H1 (cell line): ENCODE data around the gene VASP. TPM values are rescaled to one million over a fixed set of nuclear protein-coding genes. Genes with fewer than 3 reads are reported as not detected.

ENCODE experiments used
- CTCF ChIA-PET: fragments of 300-600 bp; sonication (Branson Sonifier 250); formaldehyde crosslinking; loops from one replicate; lab custom pipeline; 2021; ENCODE audit not compliant: partially characterized antibody; lab: Charles Lee
- POLR2A ChIA-PET: fragments of 300-600 bp; sonication (Branson Sonifier 250); formaldehyde crosslinking; loops from one replicate; lab custom pipeline; 2021; ENCODE audit warnings: inconsistent platforms; ENCODE audit not compliant: partially characterized antibody; lab: Charles Lee
- DNase-seq, 2 experiments: peaks; one replicate each; pipeline versions ENCODE4 v3.0.0 to v3.0.0-alpha.2; 2010 to 2022; ENCODE audit warnings: low spot score in 2 of 2, low read depth in 1 of 2, mixed read lengths in 1 of 2
- FAIRE-seq: peaks from 2 replicates; lab custom pipeline; 2011; peaks lifted over from hg19 to GRCh38; lab: Jason Lieb, UNC
- H2AFZ ChIP-seq: 2 replicates; pipeline ENCODE4 v1.8.1; 2012; ENCODE audit warnings: low read length, inconsistent platforms
- H2AK5ac ChIP-seq: 2 replicates; pipeline ENCODE4 v1.6.1; 2013; ENCODE audit warnings: low read depth, low read length
- H2BK120ac ChIP-seq: replicated peaks from 2 replicates; pipeline ENCODE3; 2013; ENCODE audit warnings: low read depth, low read length, inconsistent platforms
- H2BK12ac ChIP-seq: 2 replicates; pipeline ENCODE4 v1.6.1; 2013; ENCODE audit warnings: low read depth, low read length
- H2BK15ac ChIP-seq: 2 replicates; pipeline ENCODE4 v1.6.1; 2013; ENCODE audit warnings: low read length
- H2BK20ac ChIP-seq: 2 replicates; pipeline ENCODE4 v1.6.1; 2013; ENCODE audit warnings: low read length
- H2BK5ac ChIP-seq: 2 replicates; pipeline ENCODE4 v1.6.1; 2013; ENCODE audit warnings: low read depth, low read length
- H3K14ac ChIP-seq: 2 replicates; pipeline ENCODE4 v1.6.1; 2013; ENCODE audit warnings: inconsistent platforms; ENCODE audit not compliant: insufficient read length
- H3K18ac ChIP-seq: 2 replicates; pipeline ENCODE4 v1.6.1; 2013; ENCODE audit warnings: low read length; ENCODE audit errors: extremely low read depth
- H3K23ac ChIP-seq: 2 replicates; pipeline ENCODE4 v1.6.1; 2013; ENCODE audit warnings: inconsistent platforms; ENCODE audit not compliant: insufficient read length
- H3K23me2 ChIP-seq: 2 replicates; pipeline ENCODE4 v1.6.1; 2013; ENCODE audit warnings: low read depth, low read length
- H3K27ac ChIP-seq: 2 replicates; pipeline ENCODE4 v1.6.1; 2011; ENCODE audit warnings: low read depth, low read length, inconsistent platforms
- H3K27me3 ChIP-seq, 4 experiments: replicated peaks in 1 of 4; 1 replicate in 1 of 4; 2 replicates in 3 of 4; pipeline versions ENCODE4 v1.6.1 to v1.8.1; 2011 to 2013; ENCODE audit warnings: low read length in 3 of 4, mild to moderate bottlenecking in 3 of 4, inconsistent platforms in 2 of 4, mixed read lengths in 2 of 4, moderate library complexity in 1 of 4; ENCODE audit not compliant: control insufficient read depth in 3 of 4, insufficient read depth in 3 of 4; ENCODE audit errors: extremely low read depth in 1 of 4
- H3K36me3 ChIP-seq, 4 experiments: 2 replicates each; pipeline versions ENCODE4 v1.6.1 to v1.8.1; 2011 to 2013; ENCODE audit warnings: mild to moderate bottlenecking in 4 of 4, low read length in 3 of 4, moderate library complexity in 2 of 4, control low read depth in 1 of 4, inconsistent platforms in 1 of 4; ENCODE audit not compliant: insufficient read depth in 4 of 4, control insufficient read depth in 2 of 4
- H3K4ac ChIP-seq: replicated peaks from 2 replicates; pipeline ENCODE3; 2013; ENCODE audit warnings: low read length, low read depth, mixed read lengths, inconsistent platforms; ENCODE audit not compliant: insufficient read length
- H3K4me1 ChIP-seq, 4 experiments: replicated peaks in 1 of 4; 1 replicate in 1 of 4; 2 replicates in 3 of 4; pipeline versions ENCODE4 v1.6.1 to v1.8.1; 2011 to 2013; ENCODE audit warnings: low read length in 3 of 4, inconsistent platforms in 2 of 4, mixed read lengths in 1 of 4; ENCODE audit not compliant: insufficient read depth in 4 of 4, control insufficient read depth in 3 of 4
- H3K4me2 ChIP-seq, 2 experiments: 2 replicates each; pipeline versions ENCODE4 v1.6.1 to v1.8.1; 2011 to 2013; ENCODE audit warnings: low read depth in 2 of 2, low read length in 2 of 2, control low read depth in 1 of 2, inconsistent platforms in 1 of 2, mild to moderate bottlenecking in 1 of 2; ENCODE audit not compliant: insufficient read depth in 1 of 2
- H3K4me3 ChIP-seq, 4 experiments: fragments of 200-600, 300-600 bp in 1 of 4; sonication (generic), shearing (Covaris generic), sonication (Bioruptor Twin) in 1 of 4; 2 replicates each; pipeline versions ENCODE4 v1.5.1 to v1.8.1; 2011 to 2016; ENCODE audit warnings: low read length in 4 of 4, low read depth in 3 of 4, control low read depth in 2 of 4, inconsistent platforms in 2 of 4, mild to moderate bottlenecking in 2 of 4, mixed read lengths in 1 of 4, moderate library complexity in 1 of 4; ENCODE audit not compliant: insufficient read depth in 2 of 4; ENCODE audit errors: extremely low read depth in 1 of 4
- H3K56ac ChIP-seq: replicated peaks from 2 replicates; pipeline ENCODE3; 2013; ENCODE audit warnings: low read depth, mild to moderate bottlenecking, mixed read lengths, low read length, inconsistent platforms; ENCODE audit not compliant: insufficient read length
- H3K79me1 ChIP-seq: 2 replicates; pipeline ENCODE4 v1.6.1; 2013; ENCODE audit warnings: low read depth, low read length, control low read depth
- H3K79me2 ChIP-seq, 2 experiments: 2 replicates each; pipeline versions ENCODE4 v1.6.1 to v1.8.1; 2012 to 2013; ENCODE audit warnings: low read length in 2 of 2, mild to moderate bottlenecking in 2 of 2, inconsistent platforms in 1 of 2; ENCODE audit not compliant: insufficient read depth in 2 of 2, control insufficient read depth in 1 of 2
- H3K9ac ChIP-seq, 4 experiments: replicated peaks in 1 of 4; 1 replicate in 1 of 4; 2 replicates in 3 of 4; pipeline versions ENCODE4 v1.6.1 to v1.8.1; 2011 to 2013; ENCODE audit warnings: low read depth in 3 of 4, low read length in 3 of 4, control low read depth in 2 of 4, mild to moderate bottlenecking in 2 of 4, moderate library complexity in 2 of 4, inconsistent platforms in 1 of 4; ENCODE audit errors: extremely low read depth in 1 of 4
- H3K9me3 ChIP-seq, 2 experiments: 2 replicates each; pipeline versions ENCODE4 v1.6.1 to v1.8.1; 2012 to 2013; ENCODE audit warnings: mild to moderate bottlenecking in 2 of 2, moderate library complexity in 2 of 2, control low read depth in 1 of 2, inconsistent platforms in 1 of 2, low read depth in 1 of 2, low read length in 1 of 2, mixed read lengths in 1 of 2; ENCODE audit not compliant: insufficient read depth in 2 of 2
- H4K20me1 ChIP-seq, 2 experiments: replicated peaks in 1 of 2; 2 replicates each; pipeline versions ENCODE3 to v1.8.1; 2011 to 2013; ENCODE audit warnings: inconsistent platforms in 2 of 2, low read length in 2 of 2, mild to moderate bottlenecking in 1 of 2; ENCODE audit not compliant: insufficient read depth in 2 of 2, control insufficient read depth in 1 of 2
- H4K5ac ChIP-seq: 2 replicates; pipeline ENCODE4 v1.6.1; 2013; ENCODE audit warnings: low read length, low read depth, mixed read lengths, inconsistent platforms; ENCODE audit not compliant: insufficient read length
- H4K8ac ChIP-seq: 2 replicates; pipeline ENCODE4 v1.8.0; 2013; ENCODE audit warnings: mild to moderate bottlenecking, moderate library complexity, low read length, inconsistent platforms; ENCODE audit not compliant: insufficient read depth; ENCODE audit errors: extremely low read depth
- H4K91ac ChIP-seq: replicated peaks from 2 replicates; pipeline ENCODE3; 2013; ENCODE audit warnings: low read length, mixed read lengths, inconsistent platforms; ENCODE audit not compliant: insufficient read length
- CTBP2 ChIP-seq: IDR thresholded peaks from 2 replicates; pipeline ENCODE4 v1.7.0; 2011; ENCODE audit warnings: borderline replicate concordance, mild to moderate bottlenecking, moderate library complexity, mixed read lengths, low read length; ENCODE audit not compliant: insufficient read depth, insufficient read length
- E2F6 ChIP-seq: IDR thresholded peaks from 2 replicates; pipeline ENCODE4 v1.6.1; 2012; ENCODE audit warnings: inconsistent platforms
- EGR1 ChIP-seq: IDR thresholded peaks from 2 replicates; pipeline ENCODE4 v1.6.1; 2011; ENCODE audit warnings: low read depth, low read length, borderline replicate concordance
- FOSL1 ChIP-seq: IDR thresholded peaks from 2 replicates; pipeline ENCODE4 v1.6.1; 2011; ENCODE audit warnings: mild to moderate bottlenecking, low read depth, low read length, moderate library complexity; ENCODE audit not compliant: insufficient read depth
- GTF2F1 ChIP-seq: IDR thresholded peaks from 2 replicates; pipeline ENCODE4 v1.6.1; 2012; ENCODE audit warnings: low read depth, low read length, improper control_type of control experiment, borderline replicate concordance
- JUND ChIP-seq: IDR thresholded peaks from 2 replicates; pipeline ENCODE4 v1.6.1; 2011; ENCODE audit warnings: mild to moderate bottlenecking, improper control_type of control experiment, low read length
- MAFK ChIP-seq: IDR thresholded peaks from 2 replicates; pipeline ENCODE4 v1.6.1; 2012; ENCODE audit warnings: low read depth, mild to moderate bottlenecking, improper control_type of control experiment, low read length
- RNF2 ChIP-seq: fragments of 200-900, 300-1000 bp; sonication (generic); IDR thresholded peaks from 2 replicates; pipeline ENCODE4 v1.7.1; 2016; ENCODE audit warnings: borderline replicate concordance, low read depth, mild to moderate bottlenecking, antibody characterized with exemption, low read length; ENCODE audit not compliant: poor library complexity, severe bottlenecking; ENCODE audit errors: missing control alignments
- SIN3A ChIP-seq, 2 experiments: IDR thresholded peaks in 1 of 2; conservative IDR thresholded peaks in 1 of 2; 2 replicates each; pipeline ENCODE4 v1.6.1; 2011 to 2012; ENCODE audit warnings: low read length in 2 of 2, improper control_type of control experiment in 1 of 2, low read depth in 1 of 2, mild to moderate bottlenecking in 1 of 2
- SIRT6 ChIP-seq: IDR thresholded peaks from one replicate; pipeline ENCODE4 v1.7.1; 2012; ENCODE audit warnings: low read length, inconsistent platforms
- TEAD4 ChIP-seq: IDR thresholded peaks from 2 replicates; pipeline ENCODE4 v1.6.1; 2012; ENCODE audit warnings: low read depth, low read length, inconsistent platforms, mixed read lengths
- WGBS, 2 experiments: shearing (Covaris generic) in 1 of 2; methylation state at CpG; one replicate each; pipeline versions ENCODE4 v1.1.6 to v1.1.7; 2013 to 2015; ENCODE audit warnings: low lambda C conversion rate in 2 of 2, mixed read lengths in 2 of 2, inconsistent platforms in 1 of 2, low coverage in 1 of 2, missing lambda C conversion rate in 1 of 2; ENCODE audit not compliant: insufficient replicate concordance in 2 of 2, insufficient coverage in 1 of 2, insufficient read length in 1 of 2; ENCODE audit errors: extremely low coverage in 1 of 2, missing lambda C conversion rate in 1 of 2; 5-methylcytosine and 5-hydroxymethylcytosine counted together
- polyA plus RNA-seq, 7 experiments: library from polyadenylated mRNA; depleted of rRNA in 3 of 7; stranded (reverse) in 5 of 7; unstranded in 2 of 7; fragments of >200 nt in 5 of 7; fragments of 200-250 nt in 2 of 7; gene quantifications; 1 replicate in 5 of 7; 2 replicates in 1 of 7; 4 replicates in 1 of 7; pipeline versions ENCODE4 v1.2.1 to v1.2.3, GENCODE V29; 2011 to 2013; ENCODE audit warnings: missing spikeins in 2 of 7, mixed read lengths in 2 of 7
- total RNA-seq: library from RNA; stranded (reverse); fragmentation: NEBNext Ultra II Directional; extraction: Animal tissue kit (Norgen Biotek cat#: 25700); gene quantifications from 2 replicates; pipeline ENCODE4 v1.2.1, GENCODE V29; 2021

The VASP gene
- total and polyA plus RNA-seq, 2 of the 8 experiments (the other 6 are each of a cell fraction or from before 2014, with no cell fraction given): 89.7 to 135 TPM

DNA sequence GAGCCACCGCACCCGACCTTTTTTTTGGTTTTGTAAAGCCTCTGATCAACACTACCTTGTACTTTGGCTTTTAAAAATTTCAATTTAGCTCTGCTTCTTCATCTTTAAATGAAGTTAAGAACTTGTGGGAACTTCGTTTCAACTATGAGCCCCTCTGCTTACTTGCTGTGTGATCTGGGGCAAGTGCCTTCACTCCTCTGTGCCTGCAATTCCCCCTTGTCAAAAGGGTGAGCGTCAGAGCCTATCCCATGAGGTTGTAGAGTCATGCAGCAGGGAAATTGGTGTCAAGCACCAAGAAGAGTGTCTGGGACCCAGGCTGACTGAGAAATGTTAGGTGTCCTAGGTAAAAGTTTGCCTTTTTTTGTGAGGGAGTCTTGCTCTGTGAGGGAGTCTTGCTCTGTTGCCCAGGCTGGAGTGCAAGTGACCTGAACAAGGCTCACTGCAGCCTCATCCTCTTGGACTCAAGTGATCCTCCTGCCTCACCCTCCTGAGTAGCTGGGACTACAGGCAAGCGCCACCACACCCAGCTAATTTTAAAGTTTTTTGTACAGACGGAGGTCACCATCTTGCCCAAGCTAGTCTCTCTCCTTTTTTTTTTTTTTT lies 5.7 kb downstream of the VASP start:
- Histone ChIP-seq H3K27me3 (no peaks in the 10 kb centered on the region), H3K4me3 (no peak overlapping the region), H3K23me2 (peaks cover 4% of the 10 kb centered on the region; the same call in 1 of the 2 replicates), H3K14ac (no peak overlapping the region), H2BK120ac (no peak overlapping the region), H2AK5ac (no peak overlapping the region), H4K20me1 (peaks cover 18 to 37% of the 10 kb centered on the region in 2 experiments), H3K9me3 (no peaks in the 10 kb centered on the region), H2BK12ac (peak overlapping the region; percentile 23; the same call in 1 of the 2 replicates), H3K27ac (no peak overlapping the region), H3K36me3 (peaks cover 0 to 7% (median 3%) of the 10 kb centered on the region in 4 experiments; a peak in 5 of 8 replicates), H3K56ac (no peak overlapping the region), H2AFZ (no peak overlapping the region), H3K4ac (no peak overlapping the region), H2BK5ac (peak overlapping the region; percentile 52; the same call in 1 of the 2 replicates), H3K4me1 (peaks cover 0 to 8% (median 5%) of the 10 kb centered on the region in 4 experiments; a peak in 6 of 7 replicates), H4K5ac (no peak overlapping the region), H3K23ac (no peak overlapping the region), H4K91ac (no peak overlapping the region), H2BK15ac (no peak overlapping the region), H2BK20ac (no peak overlapping the region), H3K79me1 (peaks cover 32% of the 10 kb centered on the region), H3K4me2 (no peak overlapping the region), H3K18ac (no peak overlapping the region), H3K9ac (peak overlapping the region in 1 of 4 experiments; percentile 26; a peak in 1 of 7 replicates), H3K79me2 (peaks cover 31 to 81% of the 10 kb centered on the region in 2 experiments), H4K8ac (no peak overlapping the region)
- WGBS, 2 experiments: 87% methylated on average over 6 of the region's 6 CpGs; no CpG with 5 or more reads in 1 of the 2 experiments
- DNase-seq: no peak
- POLR2A ChIA-PET: interaction anchor here (1.2 kb wide), 1 partner anchor 23 kb away, joined by 3 read pairs; no protein-coding TSS in a partner anchor
- FAIRE-seq: no peak
- CTCF ChIA-PET: interaction anchor here (0.6 to 1.5 kb wide), 2 partner anchors 45 to 120 kb away, joined by 3 to 6 read pairs; no protein-coding TSS in a partner anchor
- no peak for TF ChIP-seq FOSL1
- no peak for TF ChIP-seq MAFK
- TF ChIP-seq EGR1: no peak
- no peak for TF ChIP-seq JUND
- no peak for TF ChIP-seq SIN3A (conservative IDR thresholded peaks at IDR 0.05 in 1 of 2, IDR thresholded peaks at IDR 0.05 in 1 of 2; ENCODE audit: low read depth in 1 of 2, low read length in 2 of 2)
- no peak for TF ChIP-seq E2F6
- TF ChIP-seq SIRT6: no peak
- no peak for TF ChIP-seq CTBP2
- no peak for TF ChIP-seq GTF2F1
- no peak for TF ChIP-seq TEAD4
- TF ChIP-seq RNF2: no peak
